ENCODE results near the gene MRGPRF. TPM values are rescaled to one million over a fixed set of nuclear protein-coding genes. Genes with fewer than 3 reads are reported as not detected.

Gene MRGPRF
- polyA plus RNA-seq, 2 of the 4 experiments (the other 2 are of a cell fraction), result 0.04 TPM; not detected in 1

DNA sequence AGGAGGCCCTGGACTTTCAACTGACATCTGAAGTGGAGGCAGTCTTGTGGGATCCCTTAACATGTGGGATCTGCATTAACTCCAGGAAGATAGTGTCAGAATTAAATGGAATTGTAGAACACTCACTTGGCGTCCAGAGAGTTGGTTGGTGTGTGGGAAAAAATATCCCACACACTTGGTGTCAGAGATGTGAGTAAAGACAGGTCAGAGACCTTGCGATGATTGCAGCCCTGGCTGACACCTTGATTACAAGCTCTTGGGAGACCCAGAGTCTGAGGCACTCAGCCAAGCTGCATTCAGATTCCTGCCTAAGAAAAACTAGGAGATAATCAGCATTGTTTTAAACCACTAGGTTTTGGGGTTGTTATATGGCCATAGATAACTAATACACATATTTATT, 28.5 kb upstream of the MRGPRF start:
- TF ChIP-seq NR3C1 (IDR thresholded peaks at IDR 0.05) (no peak), NPAS2 (CRISPR knock-in tag; IDR thresholded peaks at IDR 0.05; ENCODE audit: borderline replicate concordance) (no peak), RCOR1 (IDR thresholded peaks at IDR 0.05; ENCODE audit: low read depth, low read length) (no peak), MAFK (IDR thresholded peaks at IDR 0.05; ENCODE audit: partially characterized antibody) (no peak), HOXA7 (CRISPR knock-in tag; IDR thresholded peaks at IDR 0.05) (no peak), RAD21 (conservative IDR thresholded peaks at IDR 0.05 in 1 of 2, IDR thresholded peaks at IDR 0.05 in 1 of 2) (no peak), CEBPB (IDR thresholded peaks at IDR 0.05) (no peak), POLR2AphosphoS2 (conservative IDR thresholded peaks at IDR 0.05; ENCODE audit: low read length) (no peak), KDM5A (IDR thresholded peaks at IDR 0.05) (no peak), RNF2 (IDR thresholded peaks at IDR 0.05; ENCODE audit: borderline replicate concordance, low read depth) (no peak), JUNB (IDR thresholded peaks at IDR 0.05) (no peak), FOSL2 (IDR thresholded peaks at IDR 0.05) (no peak), FOSL2 (CRISPR knock-in tag; IDR thresholded peaks at IDR 0.05) (no peak)
- TF ChIP-seq, protein P1, sequence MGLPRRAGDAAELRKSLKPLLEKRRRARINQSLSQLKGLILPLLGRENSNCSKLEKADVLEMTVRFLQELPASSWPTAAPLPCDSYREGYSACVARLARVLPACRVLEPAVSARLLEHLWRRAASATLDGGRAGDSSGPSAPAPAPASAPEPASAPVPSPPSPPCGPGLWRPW (IDR thresholded peaks at IDR 0.05), result no peak
- TF ChIP-seq, protein P2, sequence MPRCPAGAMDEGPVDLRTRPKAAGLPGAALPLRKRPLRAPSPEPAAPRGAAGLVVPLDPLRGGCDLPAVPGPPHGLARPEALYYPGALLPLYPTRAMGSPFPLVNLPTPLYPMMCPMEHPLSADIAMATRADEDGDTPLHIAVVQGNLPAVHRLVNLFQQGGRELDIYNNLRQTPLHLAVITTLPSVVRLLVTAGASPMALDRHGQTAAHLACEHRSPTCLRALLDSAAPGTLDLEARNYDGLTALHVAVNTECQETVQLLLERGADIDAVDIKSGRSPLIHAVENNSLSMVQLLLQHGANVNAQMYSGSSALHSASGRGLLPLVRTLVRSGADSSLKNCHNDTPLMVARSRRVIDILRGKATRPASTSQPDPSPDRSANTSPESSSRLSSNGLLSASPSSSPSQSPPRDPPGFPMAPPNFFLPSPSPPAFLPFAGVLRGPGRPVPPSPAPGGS (IDR thresholded peaks at IDR 0.05), result no peak
- TF ChIP-seq, protein P3, sequence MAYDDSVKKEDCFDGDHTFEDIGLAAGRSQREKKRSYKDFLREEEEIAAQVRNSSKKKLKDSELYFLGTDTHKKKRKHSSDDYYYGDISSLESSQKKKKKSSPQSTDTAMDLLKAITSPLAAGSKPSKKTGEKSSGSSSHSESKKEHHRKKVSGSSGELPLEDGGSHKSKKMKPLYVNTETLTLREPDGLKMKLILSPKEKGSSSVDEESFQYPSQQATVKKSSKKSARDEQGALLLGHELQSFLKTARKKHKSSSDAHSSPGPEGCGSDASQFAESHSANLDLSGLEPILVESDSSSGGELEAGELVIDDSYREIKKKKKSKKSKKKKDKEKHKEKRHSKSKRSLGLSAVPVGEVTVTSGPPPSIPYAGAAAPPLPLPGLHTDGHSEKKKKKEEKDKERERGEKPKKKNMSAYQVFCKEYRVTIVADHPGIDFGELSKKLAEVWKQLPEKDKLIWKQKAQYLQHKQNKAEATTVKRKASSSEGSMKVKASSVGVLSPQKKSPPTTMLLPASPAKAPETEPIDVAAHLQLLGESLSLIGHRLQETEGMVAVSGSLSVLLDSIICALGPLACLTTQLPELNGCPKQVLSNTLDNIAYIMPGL (CRISPR knock-in tag; IDR thresholded peaks at IDR 0.05; ENCODE audit: borderline replicate concordance), result no peak
- TF ChIP-seq, protein P4, sequence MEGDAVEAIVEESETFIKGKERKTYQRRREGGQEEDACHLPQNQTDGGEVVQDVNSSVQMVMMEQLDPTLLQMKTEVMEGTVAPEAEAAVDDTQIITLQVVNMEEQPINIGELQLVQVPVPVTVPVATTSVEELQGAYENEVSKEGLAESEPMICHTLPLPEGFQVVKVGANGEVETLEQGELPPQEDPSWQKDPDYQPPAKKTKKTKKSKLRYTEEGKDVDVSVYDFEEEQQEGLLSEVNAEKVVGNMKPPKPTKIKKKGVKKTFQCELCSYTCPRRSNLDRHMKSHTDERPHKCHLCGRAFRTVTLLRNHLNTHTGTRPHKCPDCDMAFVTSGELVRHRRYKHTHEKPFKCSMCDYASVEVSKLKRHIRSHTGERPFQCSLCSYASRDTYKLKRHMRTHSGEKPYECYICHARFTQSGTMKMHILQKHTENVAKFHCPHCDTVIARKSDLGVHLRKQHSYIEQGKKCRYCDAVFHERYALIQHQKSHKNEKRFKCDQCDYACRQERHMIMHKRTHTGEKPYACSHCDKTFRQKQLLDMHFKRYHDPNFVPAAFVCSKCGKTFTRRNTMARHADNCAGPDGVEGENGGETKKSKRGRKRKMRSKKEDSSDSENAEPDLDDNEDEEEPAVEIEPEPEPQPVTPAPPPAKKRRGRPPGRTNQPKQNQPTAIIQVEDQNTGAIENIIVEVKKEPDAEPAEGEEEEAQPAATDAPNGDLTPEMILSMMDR (IDR thresholded peaks at IDR 0.05), result no peak
- ATAC-seq (no peak), DNase-seq (ENCODE audit: low read depth in 1 of 2, low spot score in 1 of 2) (no peak), FAIRE-seq (no peak)
- Histone ChIP-seq H3K4me3 (no peak overlapping the region), H3K4me1 (peaks cover 11% of the 10 kb centered on the region; the same call in 2 of the 3 replicates), H3K4me2 (no peak overlapping the region), H3K9me3 (no peaks in the 10 kb centered on the region), H3K27ac (no peak overlapping the region)
- ChIA-PET POLR2A (no interaction called here), CTCF (interaction anchor here (0.7 to 1.8 kb wide), 5 partner anchors 10 to 172 kb away, joined by 3 to 5 read pairs (median 3); no protein-coding TSS in a partner anchor)
- 80% methylated on average over 2 of the region's 2 CpGs for WGBS (ENCODE audit: missing lambda C conversion rate)

DNA sequence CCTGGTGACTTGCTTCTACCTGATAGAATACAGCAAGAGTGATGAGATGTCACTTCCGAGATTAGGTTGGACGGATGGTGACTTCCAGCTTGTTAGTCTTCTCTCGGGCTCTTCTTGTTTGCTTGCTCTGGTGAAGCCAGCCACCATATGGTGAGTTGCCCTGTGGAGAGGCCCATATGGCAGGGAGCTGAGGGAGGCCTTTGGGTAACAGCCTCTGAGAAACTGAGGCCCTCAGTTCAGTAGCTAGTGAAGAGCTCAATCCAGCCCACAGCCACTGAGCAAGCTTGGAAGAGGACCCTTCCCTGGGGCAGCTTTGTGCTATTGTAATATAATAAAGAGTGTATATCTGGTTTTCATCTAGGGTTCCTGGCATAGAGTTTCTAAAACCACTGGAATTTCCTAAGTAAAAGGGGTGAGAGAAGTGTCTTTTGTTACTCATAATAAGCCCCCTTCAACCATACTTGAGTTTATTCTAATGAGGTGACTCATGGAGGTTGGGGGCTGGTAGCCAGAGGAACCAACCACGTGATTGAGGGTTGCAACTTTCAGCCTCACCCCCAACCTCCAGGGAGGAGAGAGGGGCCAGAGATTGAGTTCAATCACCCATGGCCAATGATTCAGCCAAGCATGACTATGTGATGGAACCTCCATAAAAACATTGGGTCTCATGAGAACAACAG, 27.7 kb upstream of the MRGPRF start:
- DNase-seq (ENCODE audit: low read depth in 1 of 2, low spot score in 1 of 2), result no peak

More for the DNA sequence above, 27.7 kb upstream of the MRGPRF start:
- Histone ChIP-seq H3K4me1 (peaks cover 11% of the 10 kb centered on the region; the same call in 2 of the 3 replicates), H3K4me2 (no peak overlapping the region), H3K9me3 (no peaks in the 10 kb centered on the region), H3K4me3 (no peak overlapping the region), H3K27ac (no peak overlapping the region)
- no peak for ATAC-seq
- TF ChIP-seq EP300 (IDR thresholded peaks at IDR 0.05) (no peak), PHF8 (IDR thresholded peaks at IDR 0.05; ENCODE audit: borderline replicate concordance, low read depth) (no peak), TP53 (CRISPR knock-in tag; IDR thresholded peaks at IDR 0.05) (no peak)
- FAIRE-seq, result no peak
- CTCF ChIA-PET, result interaction anchor here (1.0 kb wide), 1 partner anchor 14 kb away, joined by 3 read pairs; no protein-coding TSS in a partner anchor
- POLR2A ChIA-PET, result no interaction called here
- WGBS (ENCODE audit: missing lambda C conversion rate), result 71% methylated on average over 4 of the region's 4 CpGs
